ENCODE results near the gene DNAH5.

DNAH5 gene

GRCh38 chr5:13692172-13692571 lies 252.3 kb downstream of the DNAH5 start:
- DNase-seq: no peak

DNA sequence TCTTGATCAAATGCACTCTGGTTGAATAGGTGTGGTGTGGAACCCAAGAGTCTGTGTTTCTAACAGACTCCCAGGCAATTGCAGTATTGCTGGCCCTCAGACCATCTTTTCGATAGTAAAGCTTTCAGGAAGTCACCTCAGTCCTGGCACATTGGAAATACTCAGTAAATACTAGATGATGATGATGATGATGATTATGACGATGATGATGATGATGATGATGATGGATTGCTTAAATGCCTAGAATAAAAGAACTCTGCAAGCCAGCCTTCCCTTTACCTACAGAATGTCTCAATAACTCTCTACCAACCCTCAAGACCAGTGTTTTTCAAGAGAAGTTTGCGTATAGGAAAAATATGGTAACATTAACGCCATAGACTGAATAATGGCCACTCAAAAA lies 268.0 kb downstream of the DNAH5 start:
- no peak for DNase-seq

- DNase-seq: no peak
Observed at GRCh38 chr5:13674391-13674790, 270.1 kb downstream of the DNAH5 start.

- no peak for DNase-seq
Observed at GRCh38 chr5:13673511-13673910, 271.0 kb downstream of the DNAH5 start.

DNA sequence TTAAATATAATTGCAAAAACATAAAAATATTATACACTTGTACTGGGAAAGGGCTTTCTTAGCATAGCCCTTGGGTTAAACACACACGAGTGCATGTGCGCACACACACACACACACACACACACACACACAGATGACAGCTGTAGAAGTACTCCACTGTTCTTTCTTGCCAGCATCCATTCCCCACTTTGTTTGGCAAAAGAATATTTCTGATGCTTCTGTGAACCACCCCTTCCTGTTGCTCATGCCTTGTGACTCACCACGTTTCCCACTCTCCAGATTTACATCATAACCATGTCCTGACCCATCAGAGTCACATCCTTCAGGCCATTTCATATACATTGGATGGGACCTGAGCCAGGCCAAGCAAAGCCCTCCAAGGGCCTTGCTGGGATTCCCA lies 280.1 kb downstream of the DNAH5 start:
- no peak for DNase-seq

DNA sequence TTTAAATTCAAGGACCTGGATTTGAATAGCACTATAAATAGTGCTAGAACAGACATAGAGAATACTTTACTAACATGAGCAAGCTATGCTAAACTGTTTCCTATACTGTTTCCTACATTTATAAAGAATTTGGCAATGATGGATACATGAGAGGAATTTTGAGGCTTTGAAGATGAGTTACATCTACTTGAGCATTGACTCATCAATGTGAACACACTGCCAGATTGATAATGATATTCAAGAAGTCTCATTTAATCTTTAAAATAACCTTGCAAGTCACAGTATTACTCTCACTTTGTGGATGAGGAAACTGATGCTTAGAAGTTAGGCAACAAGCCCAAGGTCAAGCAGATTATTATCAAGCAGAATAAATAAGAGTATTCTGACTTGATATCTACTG lies 281.9 kb downstream of the DNAH5 start:
- DNase-seq: no peak

GRCh38 chr5:13661272-13661671 lies 283.2 kb downstream of the DNAH5 start:
- no peak for DNase-seq

GRCh38 chr5:13660072-13660471 lies 284.4 kb downstream of the DNAH5 start:
- DNase-seq: no peak

DNA sequence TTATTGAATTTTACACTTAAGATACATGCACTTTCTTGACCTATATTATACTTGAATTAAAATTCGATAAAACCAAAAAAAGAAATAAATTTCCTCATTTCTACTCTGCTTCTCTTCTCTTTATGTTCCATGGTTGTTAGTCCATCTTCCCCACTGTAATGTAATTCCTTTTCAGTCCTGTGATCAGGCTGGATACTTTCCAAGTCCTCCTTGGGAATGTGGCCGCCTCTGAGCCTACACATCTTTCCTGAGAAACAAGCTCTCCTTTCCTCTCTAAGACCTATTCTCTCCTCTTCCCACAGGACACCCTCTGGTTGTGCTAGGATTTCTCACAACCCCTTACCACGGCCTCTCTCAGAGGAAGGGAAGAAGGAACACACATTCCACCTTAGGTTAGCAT lies 285.1 kb downstream of the DNAH5 start:
- DNase-seq: no peak

DNA sequence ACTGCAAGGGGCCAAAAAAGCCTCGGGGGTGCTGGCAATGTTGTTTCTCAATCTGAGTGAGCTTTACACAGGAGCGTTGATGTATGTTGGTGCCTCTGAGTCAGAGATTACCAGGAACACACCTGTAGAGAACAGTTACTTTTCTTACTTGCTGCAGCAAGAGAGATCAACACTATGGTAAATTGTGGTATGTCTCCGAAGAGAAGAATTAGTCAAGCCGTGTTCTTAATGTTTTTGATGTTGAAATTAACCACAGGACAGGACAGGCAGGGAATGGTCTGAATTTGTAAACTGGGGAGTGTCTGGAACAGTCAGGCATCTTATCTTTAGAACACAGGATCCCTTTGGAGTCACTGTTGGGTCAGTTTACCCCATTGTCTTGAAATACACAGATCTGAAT lies 285.7 kb downstream of the DNAH5 start:
- no peak for DNase-seq

DNA sequence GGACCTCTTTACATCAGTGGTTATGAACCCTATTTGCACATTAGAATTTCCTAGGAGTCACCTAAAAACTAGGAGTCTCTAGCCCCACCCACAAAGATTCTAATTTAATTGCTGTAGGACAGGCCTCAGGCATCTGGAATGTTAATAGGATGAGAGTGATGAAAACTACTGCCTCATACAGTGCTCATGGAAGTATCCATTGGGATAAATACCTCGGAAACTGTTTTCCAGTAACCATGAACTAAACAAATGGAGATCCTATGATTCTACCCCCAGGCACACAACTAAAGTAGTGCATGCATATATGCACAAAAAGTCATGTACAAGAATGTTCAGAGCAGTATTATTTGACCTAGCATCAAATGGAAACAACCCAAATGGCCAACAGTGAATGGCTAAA lies 286.3 kb downstream of the DNAH5 start:
- DNase-seq: no peak

- no peak for DNase-seq
Observed at GRCh38 chr5:13653709-13654108, 290.8 kb downstream of the DNAH5 start.

DNA sequence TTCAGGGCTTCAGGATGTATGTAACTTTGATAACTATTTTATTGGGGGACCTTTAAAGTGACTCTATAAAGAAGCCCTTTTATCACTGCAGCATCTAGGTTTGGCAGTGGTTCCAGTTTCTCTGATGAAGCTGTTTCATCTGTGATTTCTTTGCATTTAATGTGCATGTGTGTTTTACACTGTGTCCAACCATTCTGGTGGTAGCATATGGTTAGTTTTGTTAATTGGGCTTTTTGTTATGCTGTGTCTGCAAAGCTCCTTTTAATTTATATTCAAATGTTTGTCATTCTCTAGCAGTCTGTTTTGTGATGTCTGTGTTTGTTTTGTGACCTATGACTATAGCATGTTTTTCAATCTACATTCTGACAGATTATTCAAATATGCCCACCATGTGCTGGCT lies 294.8 kb downstream of the DNAH5 start:
- DNase-seq: no peak

GRCh38 chr5:13648822-13649221 lies 295.7 kb downstream of the DNAH5 start:
- DNase-seq: no peak

- DNase-seq: no peak
Observed at GRCh38 chr5:13643734-13644133, 300.8 kb downstream of the DNAH5 start.

- DNase-seq: no peak
Observed at GRCh38 chr5:13643196-13643595, 301.3 kb downstream of the DNAH5 start.

Data from activated CD4-positive, alpha-beta T cell treated with anti-CD3 and anti-CD28 coated beads, Interleukin-2, amount 50 U/mL, for 16 hours (primary cell).